GM19351 (cell line): Measurements from ENCODE around the gene ATXN2L.
"Not testable (repeated sequence)": the region's sequence is repeated elsewhere in the genome, so short reads cannot be mapped to it uniquely, and the experiment has no call there.

Experiments
- ATAC-seq: cut with Tn5 transposase; IDR thresholded peaks from one replicate; pipeline ENCODE4 v1.9.1; 2021; ENCODE audit warnings: mild to moderate bottlenecking, moderate library complexity; ENCODE audit not compliant: unreplicated experiment

The ATXN2L gene

GRCh38 chr16:28869201-28869600, 46.4 kb downstream of the ATXN2L start:
- ATAC-seq: no peak

- ATAC-seq: no peak
These were observed 50.2 kb downstream of the ATXN2L start for GRCh38 chr16:28872952-28873351.

- ATAC-seq: no peak
These were observed 50.9 kb downstream of the ATXN2L start for GRCh38 chr16:28873543-28874201.

- no peak for ATAC-seq
These were observed 51.6 kb downstream of the ATXN2L start for GRCh38 chr16:28874406-28874805.

- ATAC-seq: no peak
These were observed 52.6 kb downstream of the ATXN2L start for GRCh38 chr16:28875134-28876018.

GRCh38 chr16:28876019-28876659, 53.3 kb downstream of the ATXN2L start:
- no peak for ATAC-seq

GRCh38 chr16:28876973-28877654, 54.3 kb downstream of the ATXN2L start:
- ATAC-seq: no peak

GRCh38 chr16:28877655-28878000, 54.8 kb downstream of the ATXN2L start:
- no peak for ATAC-seq

- ATAC-seq: no peak
These were observed 55.5 kb downstream of the ATXN2L start, which contains the start of gene ATP2A1 for GRCh38 chr16:28878083-28878926. Gene ATP2A1, plus strand, starts transcription at chr16:28878488. Its CDS starts 184 bp downstream, at chr16:28878672.

- ATAC-seq: peak; percentile 26
These were observed 56.6 kb downstream of the ATXN2L start for GRCh38 chr16:28879261-28879840.

- ATAC-seq: peak; percentile 87
These were observed 57.2 kb downstream of the ATXN2L start for GRCh38 chr16:28879841-28880588.

GRCh38 chr16:28880589-28880915, 57.8 kb downstream of the ATXN2L start:
- ATAC-seq: no peak

- ATAC-seq: no peak
These were observed 58.2 kb downstream of the ATXN2L start for GRCh38 chr16:28880955-28881354.

GRCh38 chr16:28881565-28881964, 58.8 kb downstream of the ATXN2L start:
- not testable (repeated sequence) for ATAC-seq

GRCh38 chr16:28882551-28883160, 59.9 kb downstream of the ATXN2L start:
- no peak for ATAC-seq

- no peak for ATAC-seq
These were observed 60.6 kb downstream of the ATXN2L start for GRCh38 chr16:28883221-28883996.

- ATAC-seq: no peak
These were observed 61.2 kb downstream of the ATXN2L start for GRCh38 chr16:28884045-28884444.
